Measurements from ENCODE around the gene SIL1. TPM values are rescaled to one million over a fixed set of nuclear protein-coding genes. Genes with fewer than 3 reads are reported as not detected.

SIL1 gene
- polyA plus RNA-seq, 3 donors, result 25.4 to 35.1 (median 27.9) TPM

DNA sequence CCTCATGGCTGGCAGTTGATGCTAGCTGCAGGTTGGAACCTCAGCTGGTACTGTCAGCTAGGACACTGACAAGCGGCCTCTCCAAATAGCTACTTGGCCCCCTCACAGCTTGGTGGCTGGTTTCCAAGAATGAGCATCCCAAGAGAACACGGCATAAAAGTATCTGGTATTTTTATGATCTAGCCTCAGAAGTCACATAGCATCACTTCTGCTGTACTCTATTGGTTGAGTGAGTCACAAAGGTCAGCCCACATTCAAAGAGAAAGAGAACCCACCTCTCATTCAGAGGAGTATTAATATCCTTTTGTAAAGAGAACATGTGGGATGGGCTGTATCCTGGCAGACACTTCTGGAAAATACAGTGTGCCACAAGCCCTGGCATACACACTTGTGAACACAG lies 6.0 kb upstream of the SIL1 start:
- no peak overlapping the region for H3K4me3 Mint-ChIP-seq
- WGBS (ENCODE audit: insufficient coverage), result no CpG with 5 or more reads among the region's 2 CpGs
- intact Hi-C loops (cut with micrococcal nuclease), result loop anchor here in 1 of 2 donors (5.0 kb wide), 1 partner anchor 68 kb away; no protein-coding TSS in a partner anchor

DNA sequence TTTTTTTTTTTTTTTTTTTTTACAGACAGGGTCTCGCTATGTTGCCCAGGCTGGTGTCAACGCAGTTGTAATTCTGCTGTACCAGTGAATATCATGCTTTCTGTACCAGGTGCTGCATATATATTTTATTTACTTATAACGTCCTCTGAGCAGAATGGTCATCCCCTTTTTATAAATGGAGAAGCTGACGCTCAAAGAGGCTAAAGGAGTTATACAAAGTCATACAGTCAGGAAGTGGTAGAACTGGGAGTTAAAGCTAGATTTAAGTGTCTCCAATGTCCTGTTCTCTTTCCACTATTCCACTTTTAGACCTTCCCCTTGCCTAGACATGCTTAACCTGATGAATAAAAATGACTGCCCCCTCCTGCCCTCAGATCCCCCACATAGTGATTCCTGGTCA lies 1.2 kb upstream of the SIL1 start:
- Mint-ChIP-seq H3K4me3 (peak overlapping the region in 1 of 2 donors; percentile 43), H3K27ac (peak overlapping the region; percentile 71 to 94 (median 89)), H3K9me3 (no peaks in the 10 kb centered on the region), H3K27me3 (ENCODE audit: low read depth in 3 of 3) (peaks cover 0 to 4% (median 1%) of the 10 kb centered on the region in 3 donors), H3K36me3 (peaks cover 6 to 9% of the 10 kb centered on the region in 2 donors), H3K4me1 (peaks cover 31% of the 10 kb centered on the region)
- peak in 2 of 3 donors; percentile 15 to 29 for DNase-seq
- Histone ChIP-seq H3K4me2 (replicated peaks; ENCODE audit: extremely low read depth, low read length, poor library complexity, severe bottlenecking) (no peak overlapping the region), H3K4me1 (ENCODE audit: control insufficient read depth in 1 of 2, insufficient read depth in 2 of 2, low read length in 2 of 2) (peaks cover 37 to 43% of the 10 kb centered on the region in 2 donors), H4K20me1 (ENCODE audit: insufficient read depth, low read length) (no peaks in the 10 kb centered on the region), H3K27ac (ENCODE audit: low read depth in 1 of 2, low read length in 2 of 2) (peak overlapping the region in 1 of 2 donors; percentile 97), H3K36me3 (replicated peaks in 1 of 2; ENCODE audit: control insufficient read depth in 1 of 2, insufficient read depth in 2 of 2, low read length in 2 of 2) (no peaks in the 10 kb centered on the region), H2AFZ (ENCODE audit: insufficient read depth, low read depth, low read length, poor library complexity, severe bottlenecking) (peak overlapping the region; percentile 54), H3K27me3 (ENCODE audit: control insufficient read depth in 2 of 2, insufficient read depth in 2 of 2, low read length in 2 of 2) (no peaks in the 10 kb centered on the region), H3K4me3 (replicated peaks in 1 of 3; ENCODE audit: low read depth in 2 of 3, low read length in 3 of 3) (no peak overlapping the region), H3K9me3 (replicated peaks in 1 of 2; ENCODE audit: control insufficient read depth in 1 of 2, insufficient read depth in 1 of 2, low read length in 2 of 2) (no peaks in the 10 kb centered on the region), H3K9ac (ENCODE audit: insufficient read depth, low read length, poor library complexity, severe bottlenecking) (no peak overlapping the region), H3K79me2 (ENCODE audit: insufficient read depth, low read length) (peaks cover 32% of the 10 kb centered on the region)
- TF ChIP-seq, protein P1, sequence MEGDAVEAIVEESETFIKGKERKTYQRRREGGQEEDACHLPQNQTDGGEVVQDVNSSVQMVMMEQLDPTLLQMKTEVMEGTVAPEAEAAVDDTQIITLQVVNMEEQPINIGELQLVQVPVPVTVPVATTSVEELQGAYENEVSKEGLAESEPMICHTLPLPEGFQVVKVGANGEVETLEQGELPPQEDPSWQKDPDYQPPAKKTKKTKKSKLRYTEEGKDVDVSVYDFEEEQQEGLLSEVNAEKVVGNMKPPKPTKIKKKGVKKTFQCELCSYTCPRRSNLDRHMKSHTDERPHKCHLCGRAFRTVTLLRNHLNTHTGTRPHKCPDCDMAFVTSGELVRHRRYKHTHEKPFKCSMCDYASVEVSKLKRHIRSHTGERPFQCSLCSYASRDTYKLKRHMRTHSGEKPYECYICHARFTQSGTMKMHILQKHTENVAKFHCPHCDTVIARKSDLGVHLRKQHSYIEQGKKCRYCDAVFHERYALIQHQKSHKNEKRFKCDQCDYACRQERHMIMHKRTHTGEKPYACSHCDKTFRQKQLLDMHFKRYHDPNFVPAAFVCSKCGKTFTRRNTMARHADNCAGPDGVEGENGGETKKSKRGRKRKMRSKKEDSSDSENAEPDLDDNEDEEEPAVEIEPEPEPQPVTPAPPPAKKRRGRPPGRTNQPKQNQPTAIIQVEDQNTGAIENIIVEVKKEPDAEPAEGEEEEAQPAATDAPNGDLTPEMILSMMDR (IDR thresholded peaks at IDR 0.05), result no peak
- intact Hi-C loops (cut with micrococcal nuclease), result no loop called here
- no CpG with 5 or more reads among the region's 4 CpGs for WGBS (ENCODE audit: insufficient coverage)

More for the DNA sequence above, 6.0 kb upstream of the SIL1 start:
- H4K20me1 ChIP-seq (ENCODE audit: insufficient read depth, low read length), result no peaks in the 10 kb centered on the region
- H3K27ac ChIP-seq (ENCODE audit: low read depth in 1 of 2, low read length in 2 of 2), result no peak overlapping the region
- no peak overlapping the region for H3K9ac ChIP-seq (ENCODE audit: insufficient read depth, low read length, poor library complexity, severe bottlenecking)
- Mint-ChIP-seq H3K4me1 (peaks cover 35% of the 10 kb centered on the region), H3K9me3 (no peaks in the 10 kb centered on the region), H3K27ac (peak overlapping the region in 2 of 7 donors; percentile 5 to 31), H3K27me3 (ENCODE audit: low read depth in 3 of 3) (peaks cover 0 to 4% (median 1%) of the 10 kb centered on the region in 3 donors), H3K36me3 (no peaks in the 10 kb centered on the region)
- no peak overlapping the region for H3K4me2 ChIP-seq (replicated peaks; ENCODE audit: extremely low read depth, low read length, poor library complexity, severe bottlenecking)
- H3K27me3 ChIP-seq (ENCODE audit: control insufficient read depth in 2 of 2, insufficient read depth in 2 of 2, low read length in 2 of 2), result no peaks in the 10 kb centered on the region
- H3K79me2 ChIP-seq (ENCODE audit: insufficient read depth, low read length), result no peaks in the 10 kb centered on the region
- no peaks in the 10 kb centered on the region for H3K36me3 ChIP-seq (replicated peaks in 1 of 2; ENCODE audit: control insufficient read depth in 1 of 2, insufficient read depth in 2 of 2, low read length in 2 of 2)
- H3K4me3 ChIP-seq (replicated peaks in 1 of 3; ENCODE audit: low read depth in 2 of 3, low read length in 3 of 3), result no peak overlapping the region
- H3K4me1 ChIP-seq (ENCODE audit: control insufficient read depth in 1 of 2, insufficient read depth in 2 of 2, low read length in 2 of 2), result peaks cover 26 to 34% of the 10 kb centered on the region in 2 donors
- no peaks in the 10 kb centered on the region for H3K9me3 ChIP-seq (replicated peaks in 1 of 2; ENCODE audit: control insufficient read depth in 1 of 2, insufficient read depth in 1 of 2, low read length in 2 of 2)
- H2AFZ ChIP-seq (ENCODE audit: insufficient read depth, low read depth, low read length, poor library complexity, severe bottlenecking), result no peak overlapping the region
- no peak for DNase-seq
- TF ChIP-seq, protein P1 (IDR thresholded peaks at IDR 0.05), result no peak

Data from CD14-positive monocyte (primary cell).